Stimulated activated CD8-positive, alpha-beta memory T cell treated with anti-CD3 and anti-CD28 coated beads, Interleukin-12 subunit alpha, Interleukin-12 subunit beta, amount 100 ng/mL, for 24 hours (primary cell): Measurements from ENCODE around the gene IRAG1.

Experiments
- DNase-seq: peaks from one replicate; pipeline ENCODE4 v3.0.0-alpha.2; 2020; ENCODE audit errors: extremely low read depth

Gene IRAG1

GRCh38 chr11:10693509-10694081 lies at the start of gene IRAG1:
IRAG1 (minus strand) TSS chr11:10693755; CDS start chr11:10693602, 153 bp downstream.
- DNase-seq = no peak

GRCh38 chr11:10742460-10743208 lies 49.1 kb upstream of the IRAG1 start:
- no peak for DNase-seq

GRCh38 chr11:10735481-10736475 lies 42.2 kb upstream of the IRAG1 start:
- DNase-seq = peak; percentile 69

DNA sequence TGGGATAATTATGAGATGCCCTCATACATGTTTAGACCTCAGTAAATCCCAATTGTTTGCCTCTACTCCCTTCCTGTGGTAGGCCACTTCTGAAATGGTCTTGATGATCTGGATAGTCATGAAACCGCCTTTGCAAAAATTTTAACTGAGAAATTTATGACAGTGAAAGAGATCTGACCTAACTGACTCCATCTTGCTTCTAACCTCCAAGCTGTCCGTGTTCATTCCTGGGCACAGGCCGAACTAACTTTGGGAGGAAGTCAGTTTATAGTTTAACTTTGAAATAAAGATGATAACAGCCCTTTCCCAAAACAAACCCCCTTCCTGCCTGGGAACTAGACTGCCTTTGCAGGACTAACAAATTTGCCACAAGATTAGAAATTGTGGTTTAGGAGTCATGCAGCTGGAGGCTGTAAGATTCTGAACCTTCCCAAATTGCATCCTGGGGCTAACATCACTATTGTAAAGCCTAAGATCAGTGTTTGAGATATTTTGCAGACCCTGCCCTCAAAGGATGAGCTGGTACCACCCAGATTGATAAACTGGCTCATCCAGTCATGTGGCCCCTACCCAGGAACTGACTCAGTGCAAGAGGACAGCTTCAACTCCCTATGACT lies 37.6 kb upstream of the IRAG1 start:
- DNase-seq = no peak

DNA sequence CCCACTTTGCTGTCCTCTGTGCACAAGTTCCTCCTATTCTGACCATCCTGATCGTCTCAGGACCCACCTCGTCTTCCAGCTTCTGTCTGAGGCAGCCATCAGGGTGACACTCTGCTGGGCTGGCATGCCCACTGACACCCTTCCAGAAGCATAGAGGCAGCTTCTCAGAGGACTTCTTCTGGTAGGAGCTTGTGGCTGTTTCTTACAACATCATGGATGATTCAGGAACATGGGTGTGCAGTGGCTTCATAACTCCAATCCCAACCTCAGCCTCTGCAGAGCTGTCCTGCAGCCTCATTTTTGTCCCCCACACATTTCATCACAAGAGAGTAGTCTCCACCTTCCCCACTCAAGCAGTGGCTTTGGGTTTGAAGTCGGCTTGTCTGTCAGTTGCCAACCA lies 36.6 kb upstream of the IRAG1 start:
- DNase-seq = no peak

DNA sequence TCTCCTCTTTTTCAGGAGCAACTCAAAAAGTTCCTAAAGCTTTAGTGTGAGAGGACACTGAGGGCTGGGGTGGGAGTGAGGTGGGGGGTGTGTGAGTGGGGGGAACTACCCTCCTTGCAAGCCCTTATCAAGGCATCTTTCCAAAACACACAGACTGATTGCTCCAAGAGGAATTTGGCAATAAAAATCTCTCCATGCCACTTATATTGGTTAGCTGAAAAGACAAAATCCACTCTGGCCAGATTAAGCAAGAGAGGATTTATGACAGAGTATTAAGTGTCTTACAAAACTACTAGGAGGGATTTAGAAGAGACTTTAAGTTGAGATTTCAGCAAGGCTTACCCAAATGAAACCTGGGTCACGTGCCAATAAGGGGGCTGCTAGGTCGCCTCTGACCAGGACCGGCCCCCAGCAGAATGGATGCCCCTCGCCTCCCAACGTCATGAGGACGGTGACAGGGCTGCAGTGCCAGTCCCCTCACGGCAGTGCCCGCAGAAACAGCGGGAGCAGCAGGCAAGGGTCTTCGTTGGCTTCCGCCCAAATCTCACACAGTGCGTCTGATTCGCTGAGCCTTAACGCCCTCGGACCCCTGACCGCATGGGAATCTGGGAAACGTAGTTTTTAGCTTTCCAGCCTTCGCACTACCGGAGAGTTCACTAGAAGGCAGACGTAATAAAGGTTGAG lies 35.4 kb upstream of the IRAG1 start:
- no peak for DNase-seq

DNA sequence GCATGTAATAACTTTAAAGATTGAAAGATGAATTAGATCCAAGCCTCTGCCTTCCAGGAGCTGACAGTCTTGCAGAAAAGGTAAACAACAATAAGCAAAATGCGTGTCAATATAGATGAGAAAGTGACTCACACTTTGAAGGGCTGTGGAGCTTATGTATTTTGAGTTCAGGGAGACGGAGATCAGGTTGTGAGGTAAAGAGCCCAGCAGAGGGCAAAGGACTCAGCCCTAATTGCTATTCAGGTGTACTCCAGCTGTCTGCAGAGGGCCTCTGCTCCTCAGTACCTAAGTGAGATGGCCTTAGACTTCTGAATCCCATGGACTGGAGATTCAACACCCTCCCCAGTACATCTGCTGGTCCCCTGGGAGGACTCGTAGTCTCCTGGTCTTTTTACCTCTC lies 34.6 kb upstream of the IRAG1 start:
- no peak for DNase-seq

GRCh38 chr11:10727146-10727851 lies 33.7 kb upstream of the IRAG1 start:
- DNase-seq = no peak

GRCh38 chr11:10725907-10726253 lies 32.3 kb upstream of the IRAG1 start:
- no peak for DNase-seq

GRCh38 chr11:10725114-10725906 lies 31.8 kb upstream of the IRAG1 start:
- DNase-seq = no peak

DNA sequence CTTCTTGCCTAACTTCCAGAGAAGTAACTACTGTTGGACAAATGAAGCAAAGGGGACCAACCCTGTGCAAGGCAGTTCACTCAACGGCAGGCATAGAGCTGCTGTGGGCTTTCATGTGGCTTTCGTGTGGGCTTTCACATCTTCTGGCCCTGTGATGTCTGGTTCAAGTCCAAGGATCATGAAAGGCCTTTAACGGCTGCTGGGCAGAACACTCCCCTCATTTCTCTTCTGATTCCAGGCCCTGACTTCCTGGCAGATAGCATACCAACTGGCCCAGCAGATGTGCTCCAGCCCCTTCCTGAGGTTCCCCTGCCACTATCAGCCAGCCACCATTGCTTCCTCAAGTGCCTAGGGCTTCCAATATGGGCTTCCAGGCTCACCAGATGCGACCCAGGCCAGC lies 28.8 kb upstream of the IRAG1 start:
- DNase-seq = no peak

DNA sequence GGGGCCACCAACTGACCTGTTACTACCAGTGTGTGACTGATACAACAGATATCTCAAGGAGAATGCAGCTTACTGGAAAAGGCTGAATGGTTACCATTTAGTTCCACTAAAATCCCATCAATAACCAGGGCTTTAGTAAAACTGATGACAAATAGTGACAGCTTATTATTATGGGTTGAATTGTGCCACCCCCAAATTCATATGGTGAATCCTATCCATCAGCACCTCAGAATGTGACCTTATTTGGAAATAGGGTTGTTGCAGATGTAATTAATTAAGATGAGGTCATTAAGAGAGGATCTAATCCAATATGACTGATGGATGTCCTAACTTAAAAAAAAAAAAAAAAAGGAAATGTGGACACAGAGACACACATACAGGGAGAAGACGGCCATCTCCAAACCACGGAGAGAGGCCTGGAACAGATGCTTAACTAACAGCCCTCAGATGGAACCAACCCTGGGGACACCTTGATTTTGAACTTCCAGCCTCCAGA lies 27.4 kb upstream of the IRAG1 start:
- no peak for DNase-seq

DNA sequence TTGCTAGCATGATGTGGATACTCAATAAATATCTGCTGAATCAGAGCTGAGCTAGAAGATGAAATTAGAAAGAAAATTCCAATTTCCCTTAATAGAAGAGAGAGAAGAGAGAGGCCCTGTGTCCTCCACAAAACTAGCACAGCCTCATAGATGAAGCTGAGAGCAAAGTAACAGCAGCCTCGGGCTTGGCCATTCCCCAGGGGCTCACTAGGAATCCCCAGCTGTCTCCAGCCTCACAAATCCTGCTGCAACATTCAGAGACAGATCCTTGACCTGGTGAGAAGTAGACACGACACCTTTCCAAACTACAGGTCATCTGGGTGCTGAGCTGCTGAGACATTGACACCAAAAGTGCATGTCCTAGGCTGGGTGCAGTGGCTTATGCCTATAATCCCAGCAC lies 26.1 kb upstream of the IRAG1 start:
- DNase-seq = no peak

DNA sequence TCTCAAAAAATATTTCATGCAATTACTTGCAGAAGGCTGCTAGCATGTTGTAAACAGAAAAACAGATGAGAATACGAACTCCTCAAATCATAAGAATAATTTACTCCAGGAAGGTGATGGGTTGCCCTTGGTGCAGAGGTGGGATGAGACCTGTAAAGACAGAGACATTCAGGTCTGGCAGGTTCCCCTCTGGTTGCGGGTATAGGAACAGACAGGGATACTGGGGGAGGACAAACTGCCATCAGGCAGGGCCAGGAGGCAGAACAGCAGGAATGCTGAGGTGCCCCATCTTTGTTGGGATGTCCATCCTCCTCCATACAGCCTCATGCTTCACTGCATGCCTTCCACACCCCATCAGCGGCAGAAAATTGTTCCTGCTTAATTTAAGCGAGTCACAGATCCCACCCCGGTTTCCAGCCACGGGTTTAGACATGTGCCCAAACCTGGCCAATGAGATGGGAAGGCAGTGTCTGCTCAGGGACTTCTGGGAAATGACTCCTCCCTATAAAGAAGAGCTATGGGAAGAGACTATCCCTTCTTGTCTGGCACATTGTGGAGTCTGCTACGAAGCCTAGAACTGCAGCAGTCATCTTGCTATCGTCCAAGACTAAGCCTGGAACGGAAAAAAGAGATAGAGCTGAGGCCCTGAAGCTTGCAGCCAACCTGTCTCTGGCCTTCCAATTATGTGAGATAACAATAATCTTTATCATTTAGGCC lies 23.1 kb upstream of the IRAG1 start:
- DNase-seq = no peak

GRCh38 chr11:10716122-10716521 lies 22.6 kb upstream of the IRAG1 start:
- no peak for DNase-seq

DNA sequence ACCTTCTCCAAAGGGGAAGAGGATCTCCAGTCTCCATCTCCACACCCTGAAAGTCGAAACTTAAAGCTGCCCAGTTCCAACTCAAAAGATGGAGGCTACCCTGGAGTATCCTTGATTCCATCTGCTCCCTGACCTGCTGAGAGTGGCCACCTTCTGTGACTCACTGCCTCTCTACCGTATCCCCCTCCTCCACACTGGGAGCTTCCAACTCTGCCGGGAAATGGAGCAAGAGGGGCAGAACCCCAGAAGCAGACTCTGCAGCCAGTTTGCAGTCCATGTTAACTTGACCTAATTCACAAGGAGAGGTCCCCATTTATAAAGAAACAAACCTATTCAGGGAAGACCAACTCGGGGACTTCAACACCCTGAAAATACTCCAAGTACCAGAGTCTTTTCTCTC lies 22.0 kb upstream of the IRAG1 start:
- no peak for DNase-seq

DNA sequence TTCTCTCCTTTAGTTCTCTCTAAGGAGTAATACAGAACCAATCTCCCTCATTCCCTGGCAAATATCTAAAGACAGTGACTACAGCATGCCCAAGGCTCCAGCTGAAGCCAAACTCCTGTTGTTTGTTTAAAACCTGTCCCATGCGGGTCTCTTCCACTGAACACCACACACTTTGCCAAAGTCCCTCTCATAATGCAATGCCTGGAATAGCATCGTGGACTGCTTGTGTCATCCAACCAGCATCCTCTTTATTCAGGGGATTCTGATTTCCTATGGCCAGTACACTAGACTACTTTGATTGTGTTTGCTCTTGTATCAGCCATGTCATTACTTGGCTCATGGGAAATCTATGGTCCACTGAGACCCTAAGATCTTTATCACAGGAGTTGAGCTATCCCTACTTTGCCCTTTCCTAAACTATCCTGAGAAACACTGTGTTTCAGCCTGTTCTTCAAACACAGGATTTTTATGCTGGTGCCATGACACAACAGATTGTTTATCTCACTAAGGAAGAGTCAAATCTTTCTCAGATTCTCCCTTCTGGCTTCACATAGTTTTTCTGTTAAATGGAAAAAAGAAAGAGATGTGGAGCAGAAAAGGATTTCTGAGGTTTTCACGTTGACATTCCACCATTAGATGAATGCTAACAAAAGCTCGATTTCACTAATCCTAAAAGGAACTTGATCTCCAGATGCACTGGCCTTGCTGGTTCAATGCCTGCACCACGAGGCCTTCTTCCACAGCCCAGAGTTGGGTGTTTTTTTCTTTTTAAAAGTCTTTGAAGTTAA lies 15.9 kb upstream of the IRAG1 start:
- no peak for DNase-seq

GRCh38 chr11:10708131-10708530 lies 14.6 kb upstream of the IRAG1 start:
- no peak for DNase-seq
